HepG2 (cell line): Measurements from ENCODE around the gene DAB1. TPM values are rescaled to one million over a fixed set of nuclear protein-coding genes. Genes with fewer than 3 reads are reported as not detected.

Source experiments
- ATAC-seq: fragments of 200-7000 bp; cut with Tn5 transposase; 3 replicates; pipeline ENCODE4 v1.9.1; 2020; ENCODE audit warnings: mild to moderate bottlenecking, moderate library complexity
- BruUV-seq: library from RNA; stranded (reverse); fragments of 400-500 nt; replicated peaks from 2 replicates; lab custom pipeline; 2021; lab: Mats Ljungman, UMichigan
- CTCF ChIA-PET: fragments of 300-600 bp; formaldehyde crosslinking; extraction: SDS; loops from one replicate; lab custom pipeline; 2021; ENCODE audit warnings: low total read pairs, inconsistent platforms, low intra/inter-chr PET ratio; lab: Yijun Ruan, JAX
- POLR2A ChIA-PET: fragments of 350-600 bp; sonication (Branson Sonifier 250); formaldehyde crosslinking; loops from one replicate; lab custom pipeline; 2020; ENCODE audit warnings: antibody characterized with exemption, inconsistent platforms; lab: Yijun Ruan, JAX
- DNase-seq: peaks from one replicate; pipeline ENCODE4 v3.0.0-alpha.2; 2015; ENCODE audit warnings: low spot score
- FAIRE-seq: peaks from 3 replicates; lab custom pipeline; 2011; peaks lifted over from hg19 to GRCh38; lab: Jason Lieb, UNC
- H2AFZ ChIP-seq: one replicate; pipeline ENCODE4 v1.6.1; 2011; ENCODE audit warnings: low read length, inconsistent platforms
- H3K27ac ChIP-seq: fragments of 300-600 bp; 3 replicates; pipeline ENCODE4 v1.8.0; 2011; ENCODE audit warnings: mixed run types, mild to moderate bottlenecking, mixed read lengths, low read length, inconsistent platforms; ENCODE audit not compliant: insufficient read depth; ENCODE audit errors: extremely low read length
- H3K27me3 ChIP-seq, 2 experiments: fragments of 200-600 bp in 1 of 2; 2 replicates in 1 of 2; 3 replicates in 1 of 2; pipeline versions ENCODE4 v1.6.0 to v1.8.0; 2011; ENCODE audit warnings: low read length in 2 of 2, mild to moderate bottlenecking in 2 of 2, moderate library complexity in 2 of 2, inconsistent platforms in 1 of 2; ENCODE audit not compliant: insufficient read depth in 2 of 2, control insufficient read depth in 1 of 2
- H3K36me3 ChIP-seq, 2 experiments: fragments of 200-600 bp in 1 of 2; replicated peaks in 1 of 2; 2 replicates in 1 of 2; 3 replicates in 1 of 2; pipeline versions ENCODE4 v1.5.1 to v1.8.0; 2011; ENCODE audit warnings: low read length in 2 of 2, inconsistent platforms in 1 of 2; ENCODE audit not compliant: insufficient read depth in 2 of 2, control insufficient read depth in 1 of 2
- H3K4me1 ChIP-seq: 2 replicates; pipeline ENCODE4 v1.5.1; 2012; ENCODE audit warnings: low read length, inconsistent platforms; ENCODE audit not compliant: insufficient read depth
- H3K4me2 ChIP-seq: 2 replicates; pipeline ENCODE4 v1.6.0; 2011; ENCODE audit warnings: low read depth, low read length, inconsistent platforms
- H3K4me3 ChIP-seq, 3 experiments: fragments of 200-600 bp in 1 of 3; sonication (generic), shearing (Covaris generic) in 1 of 3; replicated peaks in 1 of 3; 2 replicates each; pipeline ENCODE4 v1.5.1; 2011 to 2016; ENCODE audit warnings: low read length in 3 of 3, inconsistent platforms in 2 of 3, low read depth in 2 of 3, mild to moderate bottlenecking in 2 of 3, control low read depth in 1 of 3, mixed read lengths in 1 of 3; ENCODE audit not compliant: insufficient read depth in 1 of 3
- H3K79me2 ChIP-seq: one replicate; pipeline ENCODE4 v1.6.1; 2011; ENCODE audit warnings: low read length, inconsistent platforms; ENCODE audit not compliant: insufficient read depth
- H3K9ac ChIP-seq: 2 replicates; pipeline ENCODE4 v1.6.0; 2011; ENCODE audit warnings: mild to moderate bottlenecking, low read depth, low read length, inconsistent platforms; ENCODE audit not compliant: insufficient read depth
- H3K9me3 ChIP-seq: 2 replicates; pipeline ENCODE4 v1.5.1; 2012; ENCODE audit warnings: mild to moderate bottlenecking, low read length
- H4K20me1 ChIP-seq: 2 replicates; pipeline ENCODE4 v1.6.0; 2011; ENCODE audit warnings: inconsistent platforms, mild to moderate bottlenecking, low read length, moderate library complexity; ENCODE audit not compliant: insufficient read depth
- ARNT ChIP-seq: fragments of 450-650 bp; IDR thresholded peaks from 2 replicates; pipeline ENCODE4 v1.6.1; 2017
- CCDC6 ChIP-seq: sonication (generic); formaldehyde crosslinking; IDR thresholded peaks from 2 replicates; pipeline ENCODE4 v1.8.1; 2022; ENCODE audit warnings: mild to moderate bottlenecking, missing genetic modification reagents, moderate library complexity
- FLYWCH1 ChIP-seq: sonication (generic); formaldehyde crosslinking; IDR thresholded peaks from 2 replicates; pipeline ENCODE4 v1.8.1; 2023; ENCODE audit warnings: mild to moderate bottlenecking, missing genetic modification reagents
- FOXM1 ChIP-seq: sonication (generic); formaldehyde crosslinking; IDR thresholded peaks from 2 replicates; pipeline ENCODE4 v1.5.0; 2020; ENCODE audit warnings: missing genetic modification reagents
- HDAC6 ChIP-seq: fragments of 200-600 bp; sonication (generic); IDR thresholded peaks from 2 replicates; pipeline ENCODE4 v1.7.0; 2017; ENCODE audit warnings: mild to moderate bottlenecking, antibody characterized with exemption, low read length, low read depth
- IRF2 ChIP-seq: IDR thresholded peaks from 2 replicates; pipeline ENCODE4 v1.6.1; 2018; ENCODE audit warnings: missing genetic modification reagents, missing compliant biosample characterization
- RXRB ChIP-seq: IDR thresholded peaks from 2 replicates; pipeline ENCODE4 v1.6.1; 2016; ENCODE audit warnings: borderline replicate concordance, missing genetic modification reagents, missing compliant biosample characterization
- SMYD3 ChIP-seq: sonication (generic); formaldehyde crosslinking; IDR thresholded peaks from 2 replicates; pipeline ENCODE4 v1.8.1; 2023; ENCODE audit warnings: mild to moderate bottlenecking, missing genetic modification reagents
- SNAPC2 ChIP-seq: sonication (generic); formaldehyde crosslinking; IDR thresholded peaks from 2 replicates; pipeline ENCODE4 v1.8.1; 2022; ENCODE audit warnings: mild to moderate bottlenecking, missing genetic modification reagents
- TGIF2 ChIP-seq: IDR thresholded peaks from 2 replicates; pipeline ENCODE4 v1.6.1; 2016; ENCODE audit warnings: control low read depth, missing compliant biosample characterization
- ZNF234 ChIP-seq: sonication (generic); formaldehyde crosslinking; conservative IDR thresholded peaks from 2 replicates; pipeline ENCODE4 v1.5.1; 2020; ENCODE audit warnings: mild to moderate bottlenecking, missing genetic modification reagents
- ZNF235 ChIP-seq: sonication (generic); formaldehyde crosslinking; IDR thresholded peaks from 2 replicates; pipeline ENCODE4 v1.8.1; 2023; ENCODE audit warnings: mild to moderate bottlenecking, missing genetic modification reagents, borderline replicate concordance
- ZNF24 ChIP-seq: fragments of 450-650 bp; IDR thresholded peaks from 2 replicates; pipeline ENCODE4 v1.6.1; 2017; ENCODE audit warnings: antibody characterized with exemption, mild to moderate bottlenecking
- ZNF546 ChIP-seq: sonication (generic); formaldehyde crosslinking; conservative IDR thresholded peaks from 2 replicates; pipeline ENCODE4 v1.8.1; 2023; ENCODE audit warnings: mild to moderate bottlenecking, missing genetic modification reagents
- ZNF556 ChIP-seq: sonication (generic); formaldehyde crosslinking; IDR thresholded peaks from 2 replicates; pipeline ENCODE4 v1.4.0; 2020; ENCODE audit warnings: mild to moderate bottlenecking, missing genetic modification reagents, borderline replicate concordance
- WGBS: methylation state at CpG from one replicate; pipeline ENCODE4 v1.1.6; 2017; ENCODE audit warnings: low lambda C conversion rate; 5-methylcytosine and 5-hydroxymethylcytosine counted together
- in situ Hi-C: cut with HindIII; loops from 2 replicates; pipeline ENCODE4 v1.10.0; 2017; ENCODE audit warnings: low pct_unique_long_range_greater_than_20kb; ENCODE audit not compliant: extremely low pct_ligation_motif_present
- intact Hi-C: fragments of 100-400 bp; cut with micrococcal nuclease; formaldehyde crosslinking; loops from one replicate; pipeline ENCODE4 v1.10.0; 2022; ENCODE audit not compliant: unreplicated experiment
- polyA plus RNA-seq, 8 experiments: library from polyadenylated mRNA; depleted of rRNA in 3 of 8; stranded (reverse) in 7 of 8; unstranded in 1 of 8; fragments of >200 nt; fragmentation: Illumina TruSeq in 4 of 8; extraction: Trizol in 4 of 8; gene quantifications; 2 replicates each; pipeline versions ENCODE4 v1.2.1 to v1.2.3, GENCODE V29; 2011 to 2016; ENCODE audit warnings: low read depth in 4 of 8, missing spikeins in 1 of 8, mixed read lengths in 1 of 8; ENCODE audit not compliant: insufficient read depth in 1 of 8
- total RNA-seq, 5 experiments: library from RNA; depleted of rRNA; stranded (reverse); fragments of >200 nt; fragmentation: Illumina TruSeq; extraction: Trizol; gene quantifications; 2 replicates each; pipeline ENCODE4 v1.2.3, GENCODE V29; 2016; ENCODE audit warnings: low read depth in 1 of 5
- TF ChIP-seq, protein P1 (sequence below): IDR thresholded peaks from 2 replicates; pipeline ENCODE4 v1.6.1; 2012; ENCODE audit warnings: inconsistent platforms
- TF ChIP-seq, protein P2 (sequence below): IDR thresholded peaks from 2 replicates; pipeline ENCODE4 v1.6.1; 2016
- TF ChIP-seq, protein P3 (sequence below): sonication (generic); formaldehyde crosslinking; IDR thresholded peaks from 2 replicates; pipeline ENCODE4 v1.8.0; 2022; ENCODE audit warnings: missing genetic modification reagents, mild to moderate bottlenecking, inconsistent platforms, borderline replicate concordance
- TF ChIP-seq, protein P4 (sequence below): sonication (generic); formaldehyde crosslinking; IDR thresholded peaks from 2 replicates; pipeline ENCODE4 v1.4.0; 2020; ENCODE audit warnings: mild to moderate bottlenecking, missing genetic modification reagents
- TF ChIP-seq, protein P5 (sequence below): sonication (generic); formaldehyde crosslinking; IDR thresholded peaks from 2 replicates; pipeline ENCODE4 v1.9.0; 2021; ENCODE audit warnings: missing genetic modification reagents, borderline replicate concordance

DAB1 gene
- total and polyA plus RNA-seq, 2 of the 13 experiments (the other 11 are each of a cell fraction or from before 2014, with no cell fraction given) = 0.04 to 0.13 TPM

DNA sequence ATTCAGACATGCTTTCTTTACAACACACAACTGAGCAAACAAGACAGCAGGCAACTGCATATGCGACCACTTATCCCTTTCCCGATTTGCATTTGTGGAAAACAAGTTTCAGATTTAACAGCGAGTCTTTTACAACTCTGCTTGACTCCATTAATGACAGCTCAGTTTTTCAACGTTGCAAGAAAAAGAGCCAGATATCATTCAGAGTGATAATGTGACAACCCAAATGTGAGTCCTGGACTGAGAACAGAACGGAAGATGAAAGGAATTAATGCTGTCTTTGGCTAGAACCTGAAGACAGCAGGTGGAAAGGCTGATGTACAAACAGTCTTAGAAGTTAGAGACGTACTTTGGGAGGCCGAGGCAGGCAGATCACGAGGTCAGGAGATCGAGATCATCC lies 375.0 kb downstream of the DAB1 start:
- no peaks in the 10 kb centered on the region for H3K9me3 ChIP-seq
- H3K4me3 ChIP-seq = no peak overlapping the region
- no peaks in the 10 kb centered on the region for H4K20me1 ChIP-seq
- H3K9ac ChIP-seq = no peak overlapping the region
- no peaks in the 10 kb centered on the region for H3K36me3 ChIP-seq
- peaks cover 0 to 3% of the 10 kb centered on the region in 2 experiments; a peak in 1 of 5 replicates for H3K27me3 ChIP-seq
- intact Hi-C loops (no loop called here), in situ Hi-C loops (no loop called here)
- 65% methylated on average over 9 of the region's 9 CpGs for WGBS
- no peaks in the 10 kb centered on the region for H3K79me2 ChIP-seq
- TF ChIP-seq IRF2 (CRISPR knock-in tag) (no peak), ZNF24 (no peak), TGIF2 (CRISPR knock-in tag) (no peak), ZNF546 (CRISPR knock-in tag) (no peak), ZNF556 (CRISPR knock-in tag) (no peak), FLYWCH1 (CRISPR knock-in tag) (no peak), FOXM1 (CRISPR knock-in tag) (no peak), HDAC6 (no peak), RXRB (no peak), ZNF234 (CRISPR knock-in tag) (no peak), CCDC6 (CRISPR knock-in tag) (no peak), ZNF235 (CRISPR knock-in tag) (no peak), SMYD3 (no peak), SNAPC2 (CRISPR knock-in tag) (no peak), ARNT (no peak)
- TF ChIP-seq, protein P1, sequence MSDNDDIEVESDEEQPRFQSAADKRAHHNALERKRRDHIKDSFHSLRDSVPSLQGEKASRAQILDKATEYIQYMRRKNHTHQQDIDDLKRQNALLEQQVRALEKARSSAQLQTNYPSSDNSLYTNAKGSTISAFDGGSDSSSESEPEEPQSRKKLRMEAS = no peak
- TF ChIP-seq, protein P2, sequence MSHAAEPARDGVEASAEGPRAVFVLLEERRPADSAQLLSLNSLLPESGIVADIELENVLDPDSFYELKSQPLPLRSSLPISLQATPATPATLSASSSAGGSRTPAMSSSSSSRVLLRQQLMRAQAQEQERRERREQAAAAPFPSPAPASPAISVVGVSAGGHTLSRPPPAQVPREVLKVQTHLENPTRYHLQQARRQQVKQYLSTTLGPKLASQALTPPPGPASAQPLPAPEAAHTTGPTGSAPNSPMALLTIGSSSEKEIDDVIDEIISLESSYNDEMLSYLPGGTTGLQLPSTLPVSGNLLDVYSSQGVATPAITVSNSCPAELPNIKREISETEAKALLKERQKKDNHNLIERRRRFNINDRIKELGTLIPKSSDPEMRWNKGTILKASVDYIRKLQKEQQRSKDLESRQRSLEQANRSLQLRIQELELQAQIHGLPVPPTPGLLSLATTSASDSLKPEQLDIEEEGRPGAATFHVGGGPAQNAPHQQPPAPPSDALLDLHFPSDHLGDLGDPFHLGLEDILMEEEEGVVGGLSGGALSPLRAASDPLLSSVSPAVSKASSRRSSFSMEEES (CRISPR knock-in tag) = no peak
- TF ChIP-seq, protein P3, sequence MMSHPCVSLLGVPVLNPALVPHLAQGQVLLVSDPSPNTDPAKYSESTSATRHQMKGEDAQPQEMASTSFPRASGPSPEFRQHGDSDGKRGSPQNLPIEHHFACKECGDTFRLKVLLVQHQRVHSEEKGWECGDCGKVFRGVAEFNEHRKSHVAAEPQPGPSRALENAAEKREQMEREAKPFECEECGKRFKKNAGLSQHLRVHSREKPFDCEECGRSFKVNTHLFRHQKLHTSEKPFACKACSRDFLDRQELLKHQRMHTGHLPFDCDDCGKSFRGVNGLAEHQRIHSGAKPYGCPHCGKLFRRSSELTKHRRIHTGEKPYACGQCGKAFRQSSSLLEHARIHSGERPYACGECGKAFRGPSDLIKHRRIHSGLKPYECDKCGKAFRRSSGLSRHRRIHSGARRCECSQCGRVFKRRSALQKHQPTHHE (CRISPR knock-in tag) = no peak
- TF ChIP-seq, protein P4, sequence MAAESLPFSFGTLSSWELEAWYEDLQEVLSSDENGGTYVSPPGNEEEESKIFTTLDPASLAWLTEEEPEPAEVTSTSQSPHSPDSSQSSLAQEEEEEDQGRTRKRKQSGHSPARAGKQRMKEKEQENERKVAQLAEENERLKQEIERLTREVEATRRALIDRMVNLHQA (CRISPR knock-in tag) = no peak
- TF ChIP-seq, protein P5, sequence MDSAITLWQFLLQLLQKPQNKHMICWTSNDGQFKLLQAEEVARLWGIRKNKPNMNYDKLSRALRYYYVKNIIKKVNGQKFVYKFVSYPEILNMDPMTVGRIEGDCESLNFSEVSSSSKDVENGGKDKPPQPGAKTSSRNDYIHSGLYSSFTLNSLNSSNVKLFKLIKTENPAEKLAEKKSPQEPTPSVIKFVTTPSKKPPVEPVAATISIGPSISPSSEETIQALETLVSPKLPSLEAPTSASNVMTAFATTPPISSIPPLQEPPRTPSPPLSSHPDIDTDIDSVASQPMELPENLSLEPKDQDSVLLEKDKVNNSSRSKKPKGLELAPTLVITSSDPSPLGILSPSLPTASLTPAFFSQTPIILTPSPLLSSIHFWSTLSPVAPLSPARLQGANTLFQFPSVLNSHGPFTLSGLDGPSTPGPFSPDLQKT (CRISPR knock-in tag) = no peak
- H3K27ac ChIP-seq = no peak overlapping the region
- no peaks in the 10 kb centered on the region for H3K4me1 ChIP-seq
- no peak overlapping the region for H3K4me2 ChIP-seq
- no peak overlapping the region for H2AFZ ChIP-seq
- DNase-seq (no peak), ATAC-seq (no peak), FAIRE-seq (no peak)
- no TSS peak for BruUV-seq
- CTCF ChIA-PET = no interaction called here
- POLR2A ChIA-PET = no interaction called here
